ENCODE data around the gene EIF2S2. TPM values are rescaled to one million over a fixed set of nuclear protein-coding genes. Genes with fewer than 3 reads are reported as not detected.
A peak's percentile ranks its signal among the peaks of the same experiment; 100 is the strongest.

EIF2S2 gene
- total and polyA plus RNA-seq, 4 donors, result 30.8 to 37.9 (median 31.5) TPM

GRCh38 chr20:34070859-34071258, 41.2 kb downstream of the EIF2S2 start:
- WGBS, result 91% methylated on average over 8 of the region's 8 CpGs
- TF ChIP-seq SP1 (IDR thresholded peaks at IDR 0.05) (no peak), NR2F2 (IDR thresholded peaks at IDR 0.05) (no peak), EGR1 (IDR thresholded peaks at IDR 0.05; ENCODE audit: low read depth in 2 of 2) (no peak), JUND (IDR thresholded peaks at IDR 0.05) (no peak), RXRA (IDR thresholded peaks at IDR 0.05) (no peak), TAF1 (conservative IDR thresholded peaks at IDR 0.05) (no peak), RAD21 (IDR thresholded peaks at IDR 0.05) (no peak)
- no peaks in the 10 kb centered on the region for H3K27me3 ChIP-seq (ENCODE audit: control insufficient read depth in 4 of 4, insufficient read depth in 4 of 4, low read length in 3 of 4)
- H3K36me3 ChIP-seq (ENCODE audit: control insufficient read depth in 4 of 4, insufficient read depth in 3 of 4, low read depth in 1 of 4, low read length in 3 of 4), result peaks cover 5 to 9% (median 7%) of the 10 kb centered on the region in 4 donors
- no peak overlapping the region for H3K9ac ChIP-seq (ENCODE audit: low read depth in 1 of 2, low read length in 2 of 2)
- DNase-seq (ENCODE audit: low spot score), result no peak
- peaks cover 0 to 13% (median 2%) of the 10 kb centered on the region in 4 donors for H3K4me1 ChIP-seq (ENCODE audit: control insufficient read depth in 4 of 4, insufficient read depth in 4 of 4, low read length in 3 of 4)
- H3K4me3 ChIP-seq (ENCODE audit: low read depth in 1 of 3, low read length in 3 of 3), result no peak overlapping the region
- H3K27ac ChIP-seq (ENCODE audit: low read depth in 1 of 2, low read length in 2 of 2), result no peak overlapping the region
- H3K9me3 ChIP-seq (ENCODE audit: control insufficient read depth in 4 of 4, low read length in 3 of 4), result no peaks in the 10 kb centered on the region

GRCh38 chr20:34070079-34070439, 42.0 kb downstream of the EIF2S2 start:
- no peak overlapping the region for H3K4me3 ChIP-seq (ENCODE audit: low read depth in 1 of 3, low read length in 3 of 3)
- no peaks in the 10 kb centered on the region for H3K9me3 ChIP-seq (ENCODE audit: control insufficient read depth in 4 of 4, low read length in 3 of 4)
- 88% methylated on average over 3 of the region's 3 CpGs for WGBS
- TF ChIP-seq HNF4A (conservative IDR thresholded peaks at IDR 0.05) (no peak), JUND (IDR thresholded peaks at IDR 0.05) (no peak), NR2F2 (IDR thresholded peaks at IDR 0.05) (no peak), REST (IDR thresholded peaks at IDR 0.05) (no peak), EGR1 (IDR thresholded peaks at IDR 0.05; ENCODE audit: low read depth in 2 of 2) (no peak), CTCF (IDR thresholded peaks at IDR 0.05; ENCODE audit: low read depth, low read length, missing input control) (no peak), SP1 (IDR thresholded peaks at IDR 0.05) (no peak), ATF3 (IDR thresholded peaks at IDR 0.05) (no peak)
- H3K27me3 ChIP-seq (ENCODE audit: control insufficient read depth in 4 of 4, insufficient read depth in 4 of 4, low read length in 3 of 4), result no peaks in the 10 kb centered on the region
- peaks cover 0 to 13% (median 2%) of the 10 kb centered on the region in 4 donors for H3K4me1 ChIP-seq (ENCODE audit: control insufficient read depth in 4 of 4, insufficient read depth in 4 of 4, low read length in 3 of 4)
- no peak for DNase-seq (ENCODE audit: low spot score)
- no peak overlapping the region for H3K27ac ChIP-seq (ENCODE audit: low read depth in 1 of 2, low read length in 2 of 2)
- peaks cover 3 to 6% (median 5%) of the 10 kb centered on the region in 4 donors for H3K36me3 ChIP-seq (ENCODE audit: control insufficient read depth in 4 of 4, insufficient read depth in 3 of 4, low read depth in 1 of 4, low read length in 3 of 4)
- H3K9ac ChIP-seq (ENCODE audit: low read depth in 1 of 2, low read length in 2 of 2), result no peak overlapping the region

GRCh38 chr20:34069341-34070078, 42.5 kb downstream of the EIF2S2 start:
- Histone ChIP-seq H3K4me1 (ENCODE audit: control insufficient read depth in 4 of 4, insufficient read depth in 4 of 4, low read length in 3 of 4) (peaks cover 0 to 13% (median 2%) of the 10 kb centered on the region in 4 donors), H3K4me3 (ENCODE audit: low read depth in 1 of 3, low read length in 3 of 3) (no peak overlapping the region), H3K27ac (ENCODE audit: low read depth in 1 of 2, low read length in 2 of 2) (no peak overlapping the region), H3K9ac (ENCODE audit: low read depth in 1 of 2, low read length in 2 of 2) (no peak overlapping the region), H3K36me3 (ENCODE audit: control insufficient read depth in 4 of 4, insufficient read depth in 3 of 4, low read depth in 1 of 4, low read length in 3 of 4) (peaks cover 3 to 6% (median 5%) of the 10 kb centered on the region in 4 donors), H3K9me3 (ENCODE audit: control insufficient read depth in 4 of 4, low read length in 3 of 4) (no peaks in the 10 kb centered on the region), H3K27me3 (ENCODE audit: control insufficient read depth in 4 of 4, insufficient read depth in 4 of 4, low read length in 3 of 4) (no peaks in the 10 kb centered on the region)
- peak; percentile 82 for DNase-seq (ENCODE audit: low spot score)
- TF ChIP-seq RXRA (IDR thresholded peaks at IDR 0.05) (peak in 1 of 2 donors; percentile 16), CTCF (IDR thresholded peaks at IDR 0.05; ENCODE audit: low read depth, low read length, missing input control) (peak; percentile 96), ZBTB33 (IDR thresholded peaks at IDR 0.05) (no peak), JUND (IDR thresholded peaks at IDR 0.05) (no peak), NR2F2 (IDR thresholded peaks at IDR 0.05) (peak; percentile 23), RAD21 (IDR thresholded peaks at IDR 0.05) (peak; percentile 98)
- WGBS, result 23% methylated on average over 7 of the region's 7 CpGs

Measured in liver (tissue), 9 donors.